Measurements from ENCODE around the gene DGKQ. TPM values are rescaled to one million over a fixed set of nuclear protein-coding genes. Genes with fewer than 3 reads are reported as not detected.
"Not testable (repeated sequence)": the region's sequence is repeated elsewhere in the genome, so short reads cannot be mapped to it uniquely, and the experiment has no call there.

Gene DGKQ
- total RNA-seq, 1 donor from 2014 or later: 14.4 TPM

GRCh38 chr4:1004557-1005485, 31.5 kb upstream of the DGKQ start:
- no peak overlapping the region for H3K27ac Mint-ChIP-seq
- no peaks in the 10 kb centered on the region for H3K36me3 Mint-ChIP-seq (ENCODE audit: low read depth)
- DNase-seq (ENCODE audit: low spot score): no peak
- peaks cover 43% of the 10 kb centered on the region for H3K27me3 Mint-ChIP-seq (ENCODE audit: low read depth)
- peaks cover 4% of the 10 kb centered on the region for H3K9me3 Mint-ChIP-seq
- no peak overlapping the region for H3K4me3 Mint-ChIP-seq (ENCODE audit: low read depth)
- H3K4me1 Mint-ChIP-seq (ENCODE audit: low read depth): peaks cover 3% of the 10 kb centered on the region
- intact Hi-C loops (cut with micrococcal nuclease): no loop called here

GRCh38 chr4:1004071-1004418, 30.7 kb upstream of the DGKQ start:
- peaks cover 2% of the 10 kb centered on the region for H3K4me1 Mint-ChIP-seq (ENCODE audit: low read depth)
- no peak overlapping the region for H3K4me3 Mint-ChIP-seq (ENCODE audit: low read depth)
- H3K27ac Mint-ChIP-seq: no peak overlapping the region
- no peak for DNase-seq (ENCODE audit: low spot score)
- peaks cover 4% of the 10 kb centered on the region for H3K9me3 Mint-ChIP-seq
- intact Hi-C loops (cut with micrococcal nuclease): no loop called here
- H3K36me3 Mint-ChIP-seq (ENCODE audit: low read depth): no peaks in the 10 kb centered on the region
- peaks cover 46% of the 10 kb centered on the region for H3K27me3 Mint-ChIP-seq (ENCODE audit: low read depth)

GRCh38 chr4:1003271-1004070, 30.1 kb upstream of the DGKQ start:
- Mint-ChIP-seq H3K36me3 (ENCODE audit: low read depth) (no peaks in the 10 kb centered on the region), H3K27me3 (ENCODE audit: low read depth) (peaks cover 44% of the 10 kb centered on the region), H3K27ac (no peak overlapping the region), H3K4me3 (ENCODE audit: low read depth) (no peak overlapping the region), H3K4me1 (ENCODE audit: low read depth) (no peaks in the 10 kb centered on the region), H3K9me3 (peaks cover 4% of the 10 kb centered on the region)
- DNase-seq (ENCODE audit: low spot score): no peak
- intact Hi-C loops (cut with micrococcal nuclease): no loop called here

- peaks cover 44% of the 10 kb centered on the region for H3K27me3 Mint-ChIP-seq (ENCODE audit: low read depth)
- DNase-seq (ENCODE audit: low spot score): no peak
- no peaks in the 10 kb centered on the region for H3K4me1 Mint-ChIP-seq (ENCODE audit: low read depth)
- intact Hi-C loops (cut with micrococcal nuclease): no loop called here
- H3K36me3 Mint-ChIP-seq (ENCODE audit: low read depth): no peaks in the 10 kb centered on the region
- H3K27ac Mint-ChIP-seq: no peak overlapping the region
- peaks cover 4% of the 10 kb centered on the region for H3K9me3 Mint-ChIP-seq
- H3K4me3 Mint-ChIP-seq (ENCODE audit: low read depth): no peak overlapping the region
Observed at GRCh38 chr4:1002631-1003251, 29.4 kb upstream of the DGKQ start.

- no peak overlapping the region for H3K4me3 Mint-ChIP-seq (ENCODE audit: low read depth)
- intact Hi-C loops (cut with micrococcal nuclease): no loop called here
- peaks cover 41% of the 10 kb centered on the region for H3K27me3 Mint-ChIP-seq (ENCODE audit: low read depth)
- DNase-seq (ENCODE audit: low spot score): no peak
- no peaks in the 10 kb centered on the region for H3K4me1 Mint-ChIP-seq (ENCODE audit: low read depth)
- H3K27ac Mint-ChIP-seq: no peak overlapping the region
- H3K36me3 Mint-ChIP-seq (ENCODE audit: low read depth): no peaks in the 10 kb centered on the region
- peaks cover 4% of the 10 kb centered on the region for H3K9me3 Mint-ChIP-seq
Observed at GRCh38 chr4:1002131-1002630, 28.8 kb upstream of the DGKQ start.

- Mint-ChIP-seq H3K4me1 (ENCODE audit: low read depth) (no peaks in the 10 kb centered on the region), H3K36me3 (ENCODE audit: low read depth) (no peaks in the 10 kb centered on the region), H3K4me3 (ENCODE audit: low read depth) (no peak overlapping the region), H3K27ac (no peak overlapping the region), H3K9me3 (no peaks in the 10 kb centered on the region), H3K27me3 (ENCODE audit: low read depth) (peaks cover 39% of the 10 kb centered on the region)
- intact Hi-C loops (cut with micrococcal nuclease): no loop called here
- no peak for DNase-seq (ENCODE audit: low spot score)
Observed at GRCh38 chr4:1001561-1002130, 28.3 kb upstream of the DGKQ start.

- intact Hi-C loops (cut with micrococcal nuclease): no loop called here
- Mint-ChIP-seq H3K27ac (no peak overlapping the region), H3K9me3 (no peaks in the 10 kb centered on the region), H3K36me3 (ENCODE audit: low read depth) (no peaks in the 10 kb centered on the region), H3K4me1 (ENCODE audit: low read depth) (no peaks in the 10 kb centered on the region), H3K4me3 (ENCODE audit: low read depth) (no peak overlapping the region), H3K27me3 (ENCODE audit: low read depth) (peaks cover 40% of the 10 kb centered on the region)
- DNase-seq (ENCODE audit: low spot score): no peak
Observed at GRCh38 chr4:1000686-1001260, 27.4 kb upstream of the DGKQ start.

GRCh38 chr4:999882-1000425, 26.6 kb upstream of the DGKQ start:
- H3K9me3 Mint-ChIP-seq: no peaks in the 10 kb centered on the region
- DNase-seq (ENCODE audit: low spot score): no peak
- intact Hi-C loops (cut with micrococcal nuclease): no loop called here
- H3K4me1 Mint-ChIP-seq (ENCODE audit: low read depth): no peaks in the 10 kb centered on the region
- H3K4me3 Mint-ChIP-seq (ENCODE audit: low read depth): no peak overlapping the region
- H3K27me3 Mint-ChIP-seq (ENCODE audit: low read depth): peaks cover 40% of the 10 kb centered on the region
- no peaks in the 10 kb centered on the region for H3K36me3 Mint-ChIP-seq (ENCODE audit: low read depth)
- H3K27ac Mint-ChIP-seq: no peak overlapping the region

GRCh38 chr4:999240-999863, 26.0 kb upstream of the DGKQ start:
- DNase-seq (ENCODE audit: low spot score); intact Hi-C loops (cut with micrococcal nuclease); H3K9me3 Mint-ChIP-seq; H3K36me3 Mint-ChIP-seq (ENCODE audit: low read depth); H3K4me3 Mint-ChIP-seq (ENCODE audit: low read depth); H3K27ac Mint-ChIP-seq; H3K4me1 Mint-ChIP-seq (ENCODE audit: low read depth): not testable (repeated sequence)
- H3K27me3 Mint-ChIP-seq (ENCODE audit: low read depth): peaks cover 35% of the 10 kb centered on the region

- Mint-ChIP-seq H3K4me1 (ENCODE audit: low read depth) (no peaks in the 10 kb centered on the region), H3K27me3 (ENCODE audit: low read depth) (peaks cover 32% of the 10 kb centered on the region), H3K4me3 (ENCODE audit: low read depth) (no peak overlapping the region), H3K9me3 (no peaks in the 10 kb centered on the region), H3K36me3 (ENCODE audit: low read depth) (no peaks in the 10 kb centered on the region), H3K27ac (no peak overlapping the region)
- DNase-seq (ENCODE audit: low spot score): no peak
- intact Hi-C loops (cut with micrococcal nuclease): no loop called here
Observed at GRCh38 chr4:998096-998691, 24.8 kb upstream of the DGKQ start.

- Mint-ChIP-seq H3K4me3 (ENCODE audit: low read depth) (no peak overlapping the region), H3K4me1 (ENCODE audit: low read depth) (no peaks in the 10 kb centered on the region), H3K27me3 (ENCODE audit: low read depth) (peaks cover 32% of the 10 kb centered on the region)
Observed at GRCh38 chr4:997375-998071, 24.2 kb upstream of the DGKQ start.

More at GRCh38 chr4:997375-998071, 24.2 kb upstream of the DGKQ start:
- Mint-ChIP-seq H3K36me3 (ENCODE audit: low read depth) (no peaks in the 10 kb centered on the region), H3K9me3 (no peaks in the 10 kb centered on the region), H3K27ac (no peak overlapping the region)
- no peak for DNase-seq (ENCODE audit: low spot score)
- intact Hi-C loops (cut with micrococcal nuclease): no loop called here

Measured in activated T-helper 2 cell treated with anti-CD3 and anti-CD28 coated beads, Interferon-gamma antibody, Interleukin-2, Interleukin-4, amounts not matched to agents 10 μg/mL and 5 μg/mL and 100 μg/mL, durations not matched to agents 14 hours and 24 hours and 36 hours (primary cell).